SK-N-SH (cell line): ENCODE results near the gene ISYNA1. TPM values are rescaled to one million over a fixed set of nuclear protein-coding genes. Genes with fewer than 3 reads are reported as not detected.

Experiments used
- CTCF ChIA-PET: fragments of 300-600, 350-600 bp; formaldehyde crosslinking; extraction: SDS; loops from one replicate; lab custom pipeline; 2021; lab: Yijun Ruan, JAX
- POLR2A ChIA-PET: fragments of 350-600 bp; sonication (Branson Sonifier 250); formaldehyde crosslinking; extraction: SDS; loops from one replicate; lab custom pipeline; 2020; ENCODE audit warnings: antibody characterized with exemption, inconsistent platforms; lab: Yijun Ruan, JAX
- DNase-seq: peaks from one replicate; pipeline ENCODE4 v3.0.0; 2012
- H2AFZ ChIP-seq: fragments of 200-600 bp; sonication (generic); 2 replicates; pipeline ENCODE4 v1.8.1; 2016; ENCODE audit warnings: antibody characterized with exemption, mild to moderate bottlenecking, low read depth
- H3F3A ChIP-seq: fragments of 200-600 bp; sonication (generic); replicated peaks from 2 replicates; pipeline ENCODE3; 2016; ENCODE audit warnings: antibody characterized with exemption, mild to moderate bottlenecking; ENCODE audit not compliant: insufficient read depth
- H3K27ac ChIP-seq, 2 experiments: fragments of 200-500 bp in 1 of 2; fragments of 200-600 bp in 1 of 2; sonication (Bioruptor generic) in 1 of 2; sonication (generic), shearing (Covaris generic) in 1 of 2; 2 replicates each; pipeline versions ENCODE4 v1.5.1 to v1.6.1; 2014 to 2016; ENCODE audit warnings: low read depth in 2 of 2, inconsistent platforms in 1 of 2, low read length in 1 of 2, mild to moderate bottlenecking in 1 of 2, mixed read lengths in 1 of 2
- H3K27me3 ChIP-seq: fragments of 200-600 bp; sonication (generic), shearing (Covaris generic); 2 replicates; pipeline ENCODE4 v1.6.1; 2016; ENCODE audit warnings: mixed run types; ENCODE audit not compliant: insufficient read depth
- H3K36me3 ChIP-seq, 2 experiments: fragments of 200-500 bp in 1 of 2; fragments of 200-600 bp in 1 of 2; sonication (Bioruptor generic) in 1 of 2; sonication (generic) in 1 of 2; replicated peaks in 1 of 2; 2 replicates each; pipeline versions ENCODE3 to v1.5.1; 2014 to 2016; ENCODE audit warnings: low read length in 1 of 2, mild to moderate bottlenecking in 1 of 2; ENCODE audit not compliant: insufficient read depth in 2 of 2, control insufficient read depth in 1 of 2
- H3K4me1 ChIP-seq, 2 experiments: fragments of 200-500 bp in 1 of 2; fragments of 200-600 bp in 1 of 2; sonication (Bioruptor generic) in 1 of 2; sonication (generic), shearing (Covaris generic) in 1 of 2; 2 replicates each; pipeline versions ENCODE4 v1.5.1 to v1.6.1; 2014 to 2016; ENCODE audit warnings: low read depth in 1 of 2, low read length in 1 of 2, mixed run types in 1 of 2; ENCODE audit not compliant: insufficient read depth in 2 of 2, control insufficient read depth in 1 of 2
- H3K4me2 ChIP-seq: fragments of 200-600 bp; sonication (generic), shearing (Covaris generic); 2 replicates; pipeline ENCODE4 v1.6.1; 2017; ENCODE audit warnings: mixed run types
- H3K4me3 ChIP-seq, 2 experiments: fragments of 200-500 bp in 1 of 2; fragments of 200-600 bp in 1 of 2; sonication (Bioruptor generic) in 1 of 2; sonication (generic), shearing (Covaris generic) in 1 of 2; 2 replicates each; pipeline versions ENCODE4 v1.5.1 to v1.8.1; 2014 to 2016; ENCODE audit warnings: low read depth in 2 of 2, inconsistent platforms in 1 of 2, low read length in 1 of 2, mild to moderate bottlenecking in 1 of 2, mixed read lengths in 1 of 2, moderate library complexity in 1 of 2
- H3K79me2 ChIP-seq: fragments of 200-600 bp; sonication (generic); 2 replicates; pipeline ENCODE4 v1.8.1; 2017; ENCODE audit warnings: mild to moderate bottlenecking; ENCODE audit not compliant: insufficient read depth
- H3K9ac ChIP-seq: fragments of 200-600 bp; sonication (generic); 2 replicates; pipeline ENCODE4 v1.6.1; 2017; ENCODE audit warnings: mixed run types
- H3K9me2 ChIP-seq: fragments of 200-600 bp; sonication (generic); 2 replicates; pipeline ENCODE4 v1.6.1; 2017; ENCODE audit warnings: mixed run types
- H3K9me3 ChIP-seq: fragments of 200-600 bp; sonication (generic); 2 replicates; pipeline ENCODE4 v1.6.1; 2017; ENCODE audit warnings: mixed run types, mild to moderate bottlenecking, moderate library complexity
- H4K20me1 ChIP-seq: fragments of 200-600 bp; sonication (generic); 2 replicates; pipeline ENCODE4 v1.6.1; 2017; ENCODE audit warnings: mild to moderate bottlenecking, mixed run types; ENCODE audit not compliant: insufficient read depth
- EP300 ChIP-seq, 2 experiments: IDR thresholded peaks; 2 replicates each; pipeline versions ENCODE4 v1.4.0 to v1.6.1; 2012; ENCODE audit warnings: borderline replicate concordance in 1 of 2, low read depth in 1 of 2, low read length in 1 of 2
- EZH2phosphoT487 ChIP-seq: fragments of 200-600 bp; sonication (generic); IDR thresholded peaks from 2 replicates; pipeline ENCODE4 v1.6.1; 2017; ENCODE audit warnings: low read depth, mixed run types, mild to moderate bottlenecking, antibody characterized with exemption, moderate library complexity, borderline replicate concordance
- FOXJ3 ChIP-seq: sonication (generic); formaldehyde crosslinking; IDR thresholded peaks from 2 replicates; pipeline ENCODE4 v1.5.1; 2020; ENCODE audit warnings: mild to moderate bottlenecking, missing genetic modification reagents
- FOXM1 ChIP-seq: IDR thresholded peaks from 2 replicates; pipeline ENCODE4 v1.4.0; 2012; ENCODE audit warnings: low read depth, mild to moderate bottlenecking
- GATA2 ChIP-seq: sonication (generic); formaldehyde crosslinking; IDR thresholded peaks from 2 replicates; pipeline ENCODE4 v1.5.0; 2020; ENCODE audit warnings: mild to moderate bottlenecking, missing genetic modification reagents
- MEF2A ChIP-seq: IDR thresholded peaks from 2 replicates; pipeline ENCODE4 v1.4.0; 2012; ENCODE audit warnings: low read depth, borderline replicate concordance
- MXI1 ChIP-seq: IDR thresholded peaks from 2 replicates; pipeline ENCODE4 v1.6.1; 2012; ENCODE audit warnings: mild to moderate bottlenecking, low read depth, low read length, improper control_type of control experiment
- RAD21 ChIP-seq: IDR thresholded peaks from 2 replicates; pipeline ENCODE4 v1.6.1; 2012; ENCODE audit warnings: mild to moderate bottlenecking, low read length
- SMC3 ChIP-seq: IDR thresholded peaks from 2 replicates; pipeline ENCODE4 v1.6.1; 2012; ENCODE audit warnings: low read depth, low read length, improper control_type of control experiment
- TAF1 ChIP-seq: IDR thresholded peaks from 2 replicates; pipeline ENCODE4 v1.6.1; 2012; ENCODE audit warnings: low read depth, mild to moderate bottlenecking, low read length, moderate library complexity, borderline replicate concordance
- TCF12 ChIP-seq: IDR thresholded peaks from 2 replicates; pipeline ENCODE4 v1.4.0; 2012
- TEAD4 ChIP-seq: IDR thresholded peaks from 2 replicates; pipeline ENCODE4 v1.4.0; 2012; ENCODE audit warnings: mild to moderate bottlenecking, borderline replicate concordance; ENCODE audit not compliant: insufficient read depth
- WGBS: methylation state at CpG from one replicate; pipeline ENCODE4 v1.1.6; 2017; ENCODE audit warnings: low lambda C conversion rate; 5-methylcytosine and 5-hydroxymethylcytosine counted together
- polyA plus RNA-seq, 3 experiments: library from polyadenylated mRNA; depleted of rRNA; stranded (reverse); fragments of >200 nt; gene quantifications; 2 replicates each; pipeline ENCODE4 v1.2.3, GENCODE V29; 2012
- TF ChIP-seq, protein P1 (sequence below): IDR thresholded peaks from 2 replicates; pipeline ENCODE4 v1.4.0; 2012; ENCODE audit warnings: low read depth, borderline replicate concordance
- TF ChIP-seq, protein P2 (sequence below): fragments of 150-350 bp; IDR thresholded peaks from 2 replicates; pipeline ENCODE4 v1.6.1; 2016; ENCODE audit warnings: mild to moderate bottlenecking, low read depth, low read length
- TF ChIP-seq, protein P3 (sequence below): IDR thresholded peaks from 2 replicates; pipeline ENCODE4 v1.4.0; 2012; ENCODE audit warnings: low read depth, borderline replicate concordance
- TF ChIP-seq, protein P4 (sequence below): IDR thresholded peaks from 2 replicates; pipeline ENCODE4 v1.4.0; 2012; ENCODE audit warnings: low read depth
- TF ChIP-seq, protein P5 (sequence below): fragments of 150-350 bp; IDR thresholded peaks from 2 replicates; pipeline ENCODE4 v1.6.1; 2017; ENCODE audit warnings: antibody characterized with exemption, low read length, low read depth, borderline replicate concordance
- TF ChIP-seq, protein P6 (sequence below): fragments of 200-600 bp; sonication (generic); IDR thresholded peaks from 2 replicates; pipeline ENCODE4 v1.6.1; 2017; ENCODE audit warnings: antibody characterized with exemption, mild to moderate bottlenecking, moderate library complexity
- TF ChIP-seq, protein P7 (sequence below): IDR thresholded peaks from 2 replicates; pipeline ENCODE4; 2012

Gene ISYNA1
- polyA plus RNA-seq, 1 of the 3 experiments (the other 2 are of a cell fraction) = 48.0 TPM

DNA sequence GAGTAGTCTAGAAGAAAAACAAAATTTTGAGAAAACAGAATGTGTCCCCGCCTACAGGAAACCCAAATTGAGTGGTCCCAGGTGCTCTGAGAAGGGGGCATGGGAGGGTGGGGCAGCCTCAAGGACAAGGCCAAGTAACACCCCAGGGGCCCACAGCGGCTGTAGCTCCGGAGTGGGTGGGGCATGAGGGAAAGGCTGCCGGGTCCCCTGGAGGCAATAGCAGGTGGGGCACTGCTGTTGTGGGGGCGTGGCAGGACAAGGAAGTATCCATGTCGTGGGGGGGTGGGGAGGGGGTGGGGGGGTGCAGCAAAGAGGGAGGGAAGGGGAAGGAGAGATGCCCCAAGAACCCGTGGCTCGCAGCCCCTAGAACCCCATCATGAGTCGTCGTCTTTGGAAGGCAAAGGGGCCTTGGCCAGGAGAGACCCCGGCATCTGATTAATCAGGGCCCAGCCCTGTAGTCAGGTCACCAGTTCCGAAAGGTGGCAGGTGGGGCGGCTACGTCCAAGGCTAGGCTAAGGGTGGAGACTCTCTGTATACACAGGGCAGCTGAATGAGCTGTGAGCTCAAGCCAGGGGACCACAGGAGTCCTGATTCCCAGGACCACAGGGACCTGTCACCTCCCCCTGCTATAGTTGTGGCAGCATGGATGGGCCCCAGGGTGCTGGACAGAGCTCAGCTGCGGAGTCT, 7.5 kb upstream of the ISYNA1 start:
- Histone ChIP-seq H3K9me3 (no peaks in the 10 kb centered on the region), H3K9me2 (no peaks in the 10 kb centered on the region), H3F3A (peaks cover 6% of the 10 kb centered on the region), H4K20me1 (no peaks in the 10 kb centered on the region), H3K4me3 (no peak overlapping the region), H3K9ac (no peak overlapping the region), H3K27ac (no peak overlapping the region), H3K27me3 (no peaks in the 10 kb centered on the region), H3K4me1 (no peaks in the 10 kb centered on the region), H3K79me2 (0 out of 2 replicates have a peak, but pooled peaks cover 3% of the 10 kb centered on the region), H3K4me2 (no peak overlapping the region), H3K36me3 (peaks cover 4 to 38% of the 10 kb centered on the region in 2 experiments), H2AFZ (no peak overlapping the region)
- ChIA-PET CTCF (interaction anchor here (1.0 to 13.5 kb wide), 3 partner anchors 18 to 401 kb away, joined by 4 to 215 read pairs (median 4); no protein-coding TSS in a partner anchor), POLR2A (no interaction called here)
- TF ChIP-seq TCF12 = no peak
- TF ChIP-seq, protein P1, sequence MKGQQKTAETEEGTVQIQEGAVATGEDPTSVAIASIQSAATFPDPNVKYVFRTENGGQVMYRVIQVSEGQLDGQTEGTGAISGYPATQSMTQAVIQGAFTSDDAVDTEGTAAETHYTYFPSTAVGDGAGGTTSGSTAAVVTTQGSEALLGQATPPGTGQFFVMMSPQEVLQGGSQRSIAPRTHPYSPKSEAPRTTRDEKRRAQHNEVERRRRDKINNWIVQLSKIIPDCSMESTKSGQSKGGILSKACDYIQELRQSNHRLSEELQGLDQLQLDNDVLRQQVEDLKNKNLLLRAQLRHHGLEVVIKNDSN = no peak
- TF ChIP-seq, protein P2, sequence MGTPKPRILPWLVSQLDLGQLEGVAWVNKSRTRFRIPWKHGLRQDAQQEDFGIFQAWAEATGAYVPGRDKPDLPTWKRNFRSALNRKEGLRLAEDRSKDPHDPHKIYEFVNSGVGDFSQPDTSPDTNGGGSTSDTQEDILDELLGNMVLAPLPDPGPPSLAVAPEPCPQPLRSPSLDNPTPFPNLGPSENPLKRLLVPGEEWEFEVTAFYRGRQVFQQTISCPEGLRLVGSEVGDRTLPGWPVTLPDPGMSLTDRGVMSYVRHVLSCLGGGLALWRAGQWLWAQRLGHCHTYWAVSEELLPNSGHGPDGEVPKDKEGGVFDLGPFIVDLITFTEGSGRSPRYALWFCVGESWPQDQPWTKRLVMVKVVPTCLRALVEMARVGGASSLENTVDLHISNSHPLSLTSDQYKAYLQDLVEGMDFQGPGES = no peak
- TF ChIP-seq, protein P3, sequence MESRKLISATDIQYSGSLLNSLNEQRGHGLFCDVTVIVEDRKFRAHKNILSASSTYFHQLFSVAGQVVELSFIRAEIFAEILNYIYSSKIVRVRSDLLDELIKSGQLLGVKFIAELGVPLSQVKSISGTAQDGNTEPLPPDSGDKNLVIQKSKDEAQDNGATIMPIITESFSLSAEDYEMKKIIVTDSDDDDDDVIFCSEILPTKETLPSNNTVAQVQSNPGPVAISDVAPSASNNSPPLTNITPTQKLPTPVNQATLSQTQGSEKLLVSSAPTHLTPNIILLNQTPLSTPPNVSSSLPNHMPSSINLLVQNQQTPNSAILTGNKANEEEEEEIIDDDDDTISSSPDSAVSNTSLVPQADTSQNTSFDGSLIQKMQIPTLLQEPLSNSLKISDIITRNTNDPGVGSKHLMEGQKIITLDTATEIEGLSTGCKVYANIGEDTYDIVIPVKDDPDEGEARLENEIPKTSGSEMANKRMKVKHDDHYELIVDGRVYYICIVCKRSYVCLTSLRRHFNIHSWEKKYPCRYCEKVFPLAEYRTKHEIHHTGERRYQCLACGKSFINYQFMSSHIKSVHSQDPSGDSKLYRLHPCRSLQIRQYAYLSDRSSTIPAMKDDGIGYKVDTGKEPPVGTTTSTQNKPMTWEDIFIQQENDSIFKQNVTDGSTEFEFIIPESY = no peak
- TF ChIP-seq, protein P4, sequence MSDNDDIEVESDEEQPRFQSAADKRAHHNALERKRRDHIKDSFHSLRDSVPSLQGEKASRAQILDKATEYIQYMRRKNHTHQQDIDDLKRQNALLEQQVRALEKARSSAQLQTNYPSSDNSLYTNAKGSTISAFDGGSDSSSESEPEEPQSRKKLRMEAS = no peak
- no peak for TF ChIP-seq FOXJ3 (CRISPR knock-in tag)
- no peak for TF ChIP-seq TAF1
- TF ChIP-seq TEAD4 = no peak
- TF ChIP-seq MXI1 = no peak
- no peak for TF ChIP-seq GATA2 (CRISPR knock-in tag)
- TF ChIP-seq, protein P5, sequence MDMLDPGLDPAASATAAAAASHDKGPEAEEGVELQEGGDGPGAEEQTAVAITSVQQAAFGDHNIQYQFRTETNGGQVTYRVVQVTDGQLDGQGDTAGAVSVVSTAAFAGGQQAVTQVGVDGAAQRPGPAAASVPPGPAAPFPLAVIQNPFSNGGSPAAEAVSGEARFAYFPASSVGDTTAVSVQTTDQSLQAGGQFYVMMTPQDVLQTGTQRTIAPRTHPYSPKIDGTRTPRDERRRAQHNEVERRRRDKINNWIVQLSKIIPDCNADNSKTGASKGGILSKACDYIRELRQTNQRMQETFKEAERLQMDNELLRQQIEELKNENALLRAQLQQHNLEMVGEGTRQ = no peak
- TF ChIP-seq MEF2A = no peak
- no peak for TF ChIP-seq EZH2phosphoT487
- no peak for TF ChIP-seq SMC3
- TF ChIP-seq RAD21 = no peak
- TF ChIP-seq, protein P6, sequence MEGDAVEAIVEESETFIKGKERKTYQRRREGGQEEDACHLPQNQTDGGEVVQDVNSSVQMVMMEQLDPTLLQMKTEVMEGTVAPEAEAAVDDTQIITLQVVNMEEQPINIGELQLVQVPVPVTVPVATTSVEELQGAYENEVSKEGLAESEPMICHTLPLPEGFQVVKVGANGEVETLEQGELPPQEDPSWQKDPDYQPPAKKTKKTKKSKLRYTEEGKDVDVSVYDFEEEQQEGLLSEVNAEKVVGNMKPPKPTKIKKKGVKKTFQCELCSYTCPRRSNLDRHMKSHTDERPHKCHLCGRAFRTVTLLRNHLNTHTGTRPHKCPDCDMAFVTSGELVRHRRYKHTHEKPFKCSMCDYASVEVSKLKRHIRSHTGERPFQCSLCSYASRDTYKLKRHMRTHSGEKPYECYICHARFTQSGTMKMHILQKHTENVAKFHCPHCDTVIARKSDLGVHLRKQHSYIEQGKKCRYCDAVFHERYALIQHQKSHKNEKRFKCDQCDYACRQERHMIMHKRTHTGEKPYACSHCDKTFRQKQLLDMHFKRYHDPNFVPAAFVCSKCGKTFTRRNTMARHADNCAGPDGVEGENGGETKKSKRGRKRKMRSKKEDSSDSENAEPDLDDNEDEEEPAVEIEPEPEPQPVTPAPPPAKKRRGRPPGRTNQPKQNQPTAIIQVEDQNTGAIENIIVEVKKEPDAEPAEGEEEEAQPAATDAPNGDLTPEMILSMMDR = no peak
- no peak for TF ChIP-seq FOXM1
- TF ChIP-seq, protein P7, sequence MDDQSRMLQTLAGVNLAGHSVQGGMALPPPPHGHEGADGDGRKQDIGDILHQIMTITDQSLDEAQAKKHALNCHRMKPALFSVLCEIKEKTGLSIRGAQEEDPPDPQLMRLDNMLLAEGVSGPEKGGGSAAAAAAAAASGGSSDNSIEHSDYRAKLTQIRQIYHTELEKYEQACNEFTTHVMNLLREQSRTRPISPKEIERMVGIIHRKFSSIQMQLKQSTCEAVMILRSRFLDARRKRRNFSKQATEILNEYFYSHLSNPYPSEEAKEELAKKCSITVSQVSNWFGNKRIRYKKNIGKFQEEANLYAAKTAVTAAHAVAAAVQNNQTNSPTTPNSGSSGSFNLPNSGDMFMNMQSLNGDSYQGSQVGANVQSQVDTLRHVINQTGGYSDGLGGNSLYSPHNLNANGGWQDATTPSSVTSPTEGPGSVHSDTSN = no peak
- TF ChIP-seq EP300 (IDR thresholded peaks at IDR 0.05; ENCODE audit: borderline replicate concordance in 1 of 2, low read depth in 1 of 2, low read length in 1 of 2) = no peak
- WGBS = 88% methylated on average over 11 of the region's 15 CpGs
- DNase-seq = no peak
